HG03064 (cell line): ENCODE data around the gene GALNT7.
A peak's percentile ranks its signal among the peaks of the same experiment; 100 is the strongest.
"Not testable (repeated sequence)": the region's sequence is repeated elsewhere in the genome, so short reads cannot be mapped to it uniquely, and the experiment has no call there.

Source experiments
- ATAC-seq: cut with Tn5 transposase; IDR thresholded peaks from one replicate; pipeline ENCODE4 v1.9.1; 2021; ENCODE audit warnings: low read depth; ENCODE audit not compliant: unreplicated experiment

Gene GALNT7

DNA sequence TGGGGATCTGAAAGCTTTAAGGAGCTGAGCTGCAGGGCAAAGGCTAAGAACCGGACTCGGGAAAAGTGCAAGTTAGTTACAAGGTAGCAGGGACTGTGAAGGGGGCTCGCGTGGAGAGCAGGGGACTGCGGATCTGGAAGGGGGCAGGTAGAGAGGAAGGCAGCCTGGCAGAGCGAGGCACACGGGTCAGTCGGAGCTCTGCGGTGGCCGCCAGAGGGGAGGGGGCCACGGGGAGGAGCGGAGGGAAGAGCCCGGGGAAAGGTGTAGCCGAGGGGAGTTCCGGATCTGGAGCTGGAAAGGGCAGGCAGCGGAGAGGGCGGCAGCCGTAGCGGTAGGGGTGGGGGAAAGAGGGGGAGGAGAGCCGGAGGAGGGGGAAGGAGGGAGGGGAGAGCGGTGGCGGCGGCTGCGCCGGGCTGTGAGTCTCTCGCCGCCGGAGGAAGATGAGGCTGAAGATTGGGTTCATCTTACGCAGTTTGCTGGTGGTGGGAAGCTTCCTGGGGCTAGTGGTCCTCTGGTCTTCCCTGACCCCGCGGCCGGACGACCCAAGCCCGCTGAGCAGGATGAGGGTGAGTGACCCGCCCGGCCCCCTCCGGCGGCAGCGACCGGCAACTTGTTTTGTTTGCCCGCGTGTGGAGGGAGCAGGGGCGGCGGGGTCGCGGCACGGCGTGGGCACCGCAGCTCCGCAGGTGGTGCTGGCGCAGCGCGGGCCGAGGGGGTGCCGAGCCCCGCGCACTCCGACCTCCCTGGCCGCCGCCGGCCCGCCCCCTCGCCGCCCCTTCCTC is at the start of gene GALNT7:
TSS of gene GALNT7 (plus strand) at position 416 of the 782 bp plus-strand sequence. CDS start at position 441, 25 bp downstream.
- peak; percentile 35 for ATAC-seq

- ATAC-seq = not testable (repeated sequence)
These were observed 49.8 kb upstream of the GALNT7 start for GRCh38 chr4:173118819-173119218.

GRCh38 chr4:173119818-173120217 is 48.8 kb upstream of the GALNT7 start:
- ATAC-seq = no peak

DNA sequence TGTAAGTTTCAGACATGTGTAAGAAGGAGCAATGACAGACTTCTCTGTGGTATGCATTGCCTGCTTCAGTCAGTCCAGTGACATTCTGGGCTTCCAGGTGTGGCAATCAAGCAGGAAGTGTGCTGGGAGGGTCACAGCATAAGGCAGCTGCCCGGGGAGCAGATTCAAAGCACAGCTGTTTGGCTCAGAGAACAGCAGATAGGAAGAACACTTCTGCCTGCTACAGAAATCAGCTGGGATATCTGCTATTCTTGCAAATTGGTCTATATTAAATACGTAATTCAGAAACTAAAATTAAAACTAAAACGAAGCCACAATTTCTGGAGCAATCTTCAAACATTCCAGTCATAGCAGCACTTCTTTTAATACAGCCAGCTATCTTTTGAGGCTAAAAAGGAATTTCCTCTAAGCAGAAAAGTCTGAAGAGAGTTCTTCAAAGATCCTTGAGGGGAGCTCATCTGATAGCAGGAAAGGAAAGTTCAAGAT is 47.5 kb upstream of the GALNT7 start:
- ATAC-seq = peak; percentile 99

DNA sequence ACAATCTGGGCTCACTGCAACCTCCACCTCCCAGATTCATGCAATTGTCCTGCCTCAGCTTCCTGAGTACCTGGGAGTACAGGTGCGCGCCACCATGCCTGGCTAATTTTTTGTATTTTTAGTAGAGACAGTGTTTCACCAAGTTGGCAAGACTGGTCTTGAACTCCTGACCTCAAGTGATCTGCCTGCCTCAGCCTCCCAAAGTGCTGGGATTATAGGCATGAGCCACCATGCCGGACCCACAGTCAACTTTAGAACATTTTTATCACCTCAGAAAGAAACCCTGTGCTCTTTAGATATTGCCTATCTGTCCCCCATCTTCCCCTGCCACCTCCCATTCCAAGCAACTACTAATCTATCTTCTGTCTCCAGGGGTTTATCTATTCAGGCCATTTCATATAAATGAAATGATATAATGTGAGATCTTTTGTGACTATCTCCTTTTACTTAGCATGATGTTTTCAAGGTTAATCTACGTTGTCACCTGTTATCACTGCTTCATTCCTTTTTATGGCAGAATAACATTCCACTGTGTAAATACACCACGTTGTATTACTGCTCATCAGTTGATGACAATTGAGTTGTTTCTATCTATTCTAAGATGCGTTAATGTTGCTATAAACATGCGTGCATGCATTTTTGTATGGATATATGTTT is 44.3 kb upstream of the GALNT7 start:
- no peak for ATAC-seq

GRCh38 chr4:173125216-173125812 is 43.3 kb upstream of the GALNT7 start:
- ATAC-seq = no peak

GRCh38 chr4:173128199-173128890 is 40.3 kb upstream of the GALNT7 start:
- no peak for ATAC-seq

DNA sequence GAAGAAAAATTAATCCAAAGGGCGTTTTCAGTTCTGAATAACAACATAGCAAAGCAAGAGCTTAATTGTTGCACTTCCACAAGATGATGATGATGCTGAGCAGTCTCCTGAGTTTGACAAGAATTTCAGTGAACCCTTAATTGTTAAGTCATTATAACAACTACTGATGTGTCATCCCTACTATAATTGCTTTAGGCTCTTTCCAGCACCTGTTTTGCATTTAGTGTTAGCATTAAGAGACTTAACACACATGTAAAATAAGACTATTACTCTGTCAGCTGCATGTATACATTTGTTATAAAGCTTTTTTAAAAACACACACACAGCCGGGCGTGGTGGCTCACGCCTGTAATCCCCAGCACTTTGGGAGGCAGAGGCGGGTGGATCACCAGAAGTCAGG is 37.9 kb upstream of the GALNT7 start:
- no peak for ATAC-seq

DNA sequence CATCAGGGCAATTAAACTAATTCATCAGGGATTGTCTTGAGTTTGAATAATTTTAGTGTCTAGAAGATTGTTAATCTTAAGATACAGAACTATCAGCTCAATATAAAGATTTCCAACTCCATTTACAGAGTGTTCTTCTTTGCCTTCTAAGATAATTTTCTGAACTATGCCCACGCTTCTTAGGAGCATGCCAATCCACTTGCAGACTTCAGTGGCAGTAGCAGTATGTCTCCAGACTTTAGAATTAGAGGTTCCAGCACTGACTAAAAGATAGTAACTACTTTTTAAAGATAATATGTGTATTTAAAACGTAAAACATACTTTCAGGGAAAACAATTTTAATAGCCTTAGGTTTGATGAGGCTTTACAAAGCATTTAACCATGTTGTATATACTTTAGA is 34.2 kb upstream of the GALNT7 start:
- ATAC-seq = no peak

- no peak for ATAC-seq
These were observed 33.3 kb upstream of the GALNT7 start for GRCh38 chr4:173135241-173135847.

- no peak for ATAC-seq
These were observed 30.0 kb upstream of the GALNT7 start for GRCh38 chr4:173138624-173139023.

DNA sequence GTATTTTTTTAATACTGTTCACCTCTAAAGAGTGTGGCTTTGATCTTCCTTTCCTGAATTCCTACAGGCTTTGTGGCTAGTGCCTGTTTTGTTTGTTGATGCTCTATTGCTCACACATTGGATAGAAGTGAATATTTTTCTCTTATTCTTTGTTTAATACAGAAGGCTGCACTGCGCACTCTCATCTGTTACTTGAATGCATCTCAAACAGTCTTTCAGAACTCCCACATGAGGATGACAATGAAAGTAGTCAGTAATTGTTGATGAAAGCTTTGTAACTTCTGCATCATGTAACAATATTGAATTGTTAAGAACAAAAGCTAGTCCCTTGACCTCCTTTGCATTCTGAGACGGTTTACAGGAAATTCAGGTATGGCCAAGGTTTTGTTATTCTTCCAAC is 29.1 kb upstream of the GALNT7 start:
- no peak for ATAC-seq

GRCh38 chr4:173145131-173145530 is 23.5 kb upstream of the GALNT7 start:
- ATAC-seq = no peak

GRCh38 chr4:173146456-173146855 is 22.2 kb upstream of the GALNT7 start:
- ATAC-seq = no peak

- no peak for ATAC-seq
These were observed 17.1 kb upstream of the GALNT7 start for GRCh38 chr4:173151496-173151895.

DNA sequence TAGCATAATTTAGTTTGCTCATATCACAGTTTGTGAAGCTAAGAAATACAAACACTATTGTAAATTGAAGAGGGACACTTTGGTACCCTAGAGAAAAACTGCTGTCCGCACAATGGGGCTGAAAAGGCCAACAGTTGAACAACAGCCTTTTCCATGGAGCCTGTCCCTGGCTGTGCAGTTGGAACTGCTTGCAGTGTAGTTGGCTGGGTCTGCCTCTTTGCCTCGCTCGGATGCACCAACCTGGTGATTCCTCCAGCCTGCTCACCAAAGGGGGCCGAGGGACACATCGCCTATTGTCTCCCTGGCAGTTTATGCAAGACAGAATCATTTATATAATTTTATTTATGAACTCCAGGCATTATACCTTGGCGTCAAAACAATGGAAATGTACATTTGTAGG is 16.5 kb upstream of the GALNT7 start:
- ATAC-seq = no peak

DNA sequence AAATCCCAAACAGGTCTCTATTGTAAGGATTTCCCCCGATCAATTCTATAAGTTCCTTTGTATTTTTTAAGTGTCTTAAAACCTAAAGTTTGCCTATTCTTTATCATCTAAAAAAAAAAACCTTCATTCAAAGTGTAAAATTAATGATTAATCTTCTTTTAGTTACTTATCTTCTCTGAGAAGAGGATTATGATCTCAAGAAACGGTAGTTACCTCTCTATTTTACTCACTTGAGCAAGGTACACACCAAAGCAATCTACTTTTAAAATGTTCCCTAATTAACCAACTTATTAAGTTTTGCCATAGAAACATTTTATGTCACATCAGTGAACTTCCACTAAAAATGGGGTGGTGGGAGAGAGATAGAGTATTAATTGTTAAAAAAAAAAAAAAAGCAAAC is 15.2 kb upstream of the GALNT7 start:
- no peak for ATAC-seq

DNA sequence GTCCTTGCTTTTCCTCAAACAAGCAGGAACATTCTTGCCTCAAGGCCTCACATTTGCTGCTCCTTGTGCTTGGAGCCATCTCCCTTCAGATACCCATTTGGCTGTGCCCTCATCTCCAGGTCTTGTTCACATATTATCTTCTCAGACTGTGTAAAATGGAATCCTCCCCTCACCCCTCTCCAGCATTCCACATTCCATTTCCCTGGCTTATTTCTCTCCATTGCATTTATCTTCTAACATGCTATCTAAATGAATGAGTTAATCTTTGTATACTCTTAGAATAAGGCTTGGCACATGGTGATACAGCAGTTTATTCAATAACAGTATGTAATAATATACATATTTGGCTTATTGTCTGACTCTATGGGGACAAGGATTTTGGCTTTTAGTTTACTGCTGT is 8.8 kb upstream of the GALNT7 start:
- ATAC-seq = no peak

DNA sequence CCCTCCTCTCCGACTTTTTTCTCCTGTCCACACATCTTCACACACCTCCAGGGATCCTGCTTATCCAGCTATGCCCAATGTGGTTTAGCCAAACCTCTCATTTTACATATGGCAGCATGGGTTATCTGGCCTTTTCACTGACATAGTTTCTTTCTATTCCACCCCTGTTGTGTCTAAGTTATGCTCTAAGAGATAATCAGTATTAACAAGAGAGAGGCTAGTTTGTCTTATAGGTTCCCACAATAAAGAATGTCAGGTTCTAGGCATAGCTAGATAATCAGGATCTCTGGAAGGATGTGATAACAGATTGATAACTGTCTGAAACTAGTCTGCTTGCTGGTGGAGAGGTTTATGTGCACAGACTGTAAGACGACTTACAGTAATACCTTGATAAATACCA is 7.7 kb upstream of the GALNT7 start:
- ATAC-seq = no peak

DNA sequence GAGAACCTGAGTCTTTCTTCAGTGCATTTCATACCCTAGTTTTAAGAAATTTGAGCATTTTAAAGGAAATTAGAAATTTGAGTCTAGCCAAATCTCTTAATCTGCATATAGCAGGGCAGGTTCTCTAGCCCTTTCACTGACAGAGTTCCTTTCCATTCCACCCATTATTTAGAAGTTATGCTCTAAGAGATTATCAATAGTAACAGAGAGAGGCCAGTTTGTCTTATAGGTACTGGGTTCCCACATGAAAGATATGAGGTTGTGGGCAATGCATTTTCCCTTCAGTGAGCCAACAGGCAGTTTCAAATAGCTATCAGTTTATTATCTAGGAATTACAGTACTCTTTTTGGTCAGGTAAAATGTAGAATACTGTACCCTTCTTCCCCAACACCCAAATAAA is 7.3 kb upstream of the GALNT7 start:
- no peak for ATAC-seq

DNA sequence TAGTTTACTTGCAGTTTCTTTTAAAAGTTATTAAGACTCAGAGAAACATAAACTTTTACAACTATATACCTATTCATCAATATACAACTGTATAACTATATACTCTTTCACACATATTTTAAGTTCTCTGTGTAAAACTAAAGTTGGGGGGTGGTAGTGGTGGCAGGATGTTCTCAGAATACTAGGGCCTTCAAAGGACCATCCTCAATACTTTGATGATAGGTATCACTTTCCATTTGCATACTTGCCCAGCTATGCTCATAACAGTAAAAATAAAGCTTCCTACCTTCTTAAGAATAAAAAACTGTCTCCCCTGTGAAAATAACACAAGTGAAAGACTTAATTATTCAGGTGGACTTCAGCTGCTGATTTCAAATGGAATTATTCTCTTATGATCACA is 2.9 kb upstream of the GALNT7 start:
- no peak for ATAC-seq
